ENCODE measurements around the gene APH1A.

GRCh38 chr1:150281221-150281757 is 12.5 kb upstream of the APH1A start:
- TF ChIP-seq POLR2A (IDR thresholded peaks at IDR 0.05) (no peak), CTCF (IDR thresholded peaks at IDR 0.05 in 4 of 5, conservative IDR thresholded peaks at IDR 0.05 in 1 of 5) (peak; percentile 79 to 85 (median 83))
